Upper lobe of left lung (tissue), 6 donors: Measurements from ENCODE around the gene COL23A1. TPM values are rescaled to one million over a fixed set of nuclear protein-coding genes. Genes with fewer than 3 reads are reported as not detected.

Experiments used
- ATAC-seq, 2 donors: fragments of 200-7000 bp; cut with Tn5 transposase; one replicate each; pipeline ENCODE4 v1.9.1; 2022; ENCODE audit warnings: mild to moderate bottlenecking in 2 of 2, moderate library complexity in 2 of 2; ENCODE audit not compliant: low FRiP score in 2 of 2
- DNase-seq, 2 donors: peaks; one replicate each; pipeline ENCODE4 v3.0.0-alpha.2; 2019 to 2020
- H3K27ac ChIP-seq, 4 donors: fragments of 200-600 bp; sonication (generic); one replicate each; pipeline ENCODE4 v1.5.1; 2016 to 2019
- H3K27me3 ChIP-seq, 4 donors: fragments of 200-600 bp; sonication (generic); one replicate each; pipeline ENCODE4 v1.5.1; 2017 to 2019
- H3K36me3 ChIP-seq, 4 donors: fragments of 200-600 bp; sonication (generic); one replicate each; pipeline ENCODE4 v1.5.1; 2016 to 2019
- H3K4me1 ChIP-seq, 4 donors: fragments of 200-600 bp; sonication (generic); one replicate each; pipeline ENCODE4 v1.5.1; 2018 to 2019
- H3K4me3 ChIP-seq, 4 donors: fragments of 200-600 bp; sonication (generic); one replicate each; pipeline ENCODE4 v1.5.1; 2017 to 2019; ENCODE audit warnings: mild to moderate bottlenecking in 2 of 4, moderate library complexity in 1 of 4
- H3K9me3 ChIP-seq, 4 donors: fragments of 200-600 bp; sonication (generic); one replicate each; pipeline ENCODE4 v1.5.1; 2018 to 2019
- EP300 ChIP-seq, 4 donors: sonication (generic); formaldehyde crosslinking; IDR thresholded peaks; one replicate each; pipeline ENCODE4 v1.5.1; 2017; ENCODE audit warnings: antibody characterized with exemption in 4 of 4, control low read depth in 2 of 4
- POLR2A ChIP-seq, 4 donors: fragments of 450-650 bp; IDR thresholded peaks; one replicate each; pipeline ENCODE4 v1.5.1; 2016 to 2017; ENCODE audit warnings: antibody characterized with exemption in 4 of 4, mild to moderate bottlenecking in 2 of 4
- POLR2AphosphoS5 ChIP-seq, 2 donors: sonication (generic); formaldehyde crosslinking; IDR thresholded peaks; one replicate each; pipeline ENCODE4 v1.5.1; 2017; ENCODE audit warnings: antibody characterized with exemption in 2 of 2
- WGBS, 2 donors: methylation state at CpG; one replicate each; pipeline ENCODE4 v1.1.5; 2017 to 2018; 5-methylcytosine and 5-hydroxymethylcytosine counted together
- total RNA-seq, 6 donors: library from RNA; depleted of rRNA in 4 of 6; stranded (reverse); fragments of >200 nt in 4 of 6; gene quantifications; one replicate each; pipeline versions ENCODE4 v1.1.0 to v1.2.1, GENCODE V29; 2016 to 2021
- TF ChIP-seq, protein P1 (sequence below), 6 experiments: fragments of 450-650 bp in 4 of 6; fragments of 200-600 bp in 2 of 6; sonication (generic) in 2 of 6; IDR thresholded peaks; one replicate each; pipeline ENCODE4 v1.5.1; 2016 to 2019; ENCODE audit warnings: antibody characterized with exemption in 6 of 6
- donor health status: DM: no; HTN: no; CAD: no; lungs with moderate emphysema.
- donor health status: DM: no; HTN: yes; CAD: no; lungs with severe emphysema.

COL23A1 gene
- total RNA-seq, 6 donors from 2014 or later = 0.61 to 3.1 (median 1.5) TPM

DNA sequence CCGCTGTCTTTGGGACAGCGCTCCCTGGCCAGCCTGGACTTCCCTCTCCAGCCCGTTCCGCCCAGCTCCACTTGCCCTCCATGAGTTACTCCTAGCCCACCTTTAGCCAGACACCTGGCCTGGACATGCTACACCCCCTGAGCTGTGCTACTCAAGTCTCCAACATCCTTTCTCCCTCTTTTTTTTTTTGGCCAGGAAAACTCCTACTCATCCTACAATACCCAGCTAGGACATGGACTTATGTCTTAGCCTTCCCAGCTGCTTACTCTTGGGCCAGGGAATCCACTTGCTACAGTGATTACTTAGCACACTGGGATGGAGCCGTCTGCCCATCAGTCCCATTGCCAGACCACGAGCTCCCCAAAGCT, 264.9 kb downstream of the COL23A1 start:
- Histone ChIP-seq H3K27ac (peak overlapping the region in 2 of 4 donors; percentile 4 to 25), H3K9me3 (no peaks in the 10 kb centered on the region), H3K4me1 (peaks cover 0 to 13% (median 10%) of the 10 kb centered on the region in 4 donors), H3K27me3 (no peaks in the 10 kb centered on the region), H3K4me3 (no peak overlapping the region), H3K36me3 (no peaks in the 10 kb centered on the region)
- ATAC-seq (no peak), DNase-seq (no peak)
- 83 to 89% methylated on average over 6 of the region's 6 CpGs for WGBS, 2 donors
- no peak for TF ChIP-seq EP300 (IDR thresholded peaks at IDR 0.05)
- no peak for TF ChIP-seq POLR2AphosphoS5 (IDR thresholded peaks at IDR 0.05)
- TF ChIP-seq, protein P1, sequence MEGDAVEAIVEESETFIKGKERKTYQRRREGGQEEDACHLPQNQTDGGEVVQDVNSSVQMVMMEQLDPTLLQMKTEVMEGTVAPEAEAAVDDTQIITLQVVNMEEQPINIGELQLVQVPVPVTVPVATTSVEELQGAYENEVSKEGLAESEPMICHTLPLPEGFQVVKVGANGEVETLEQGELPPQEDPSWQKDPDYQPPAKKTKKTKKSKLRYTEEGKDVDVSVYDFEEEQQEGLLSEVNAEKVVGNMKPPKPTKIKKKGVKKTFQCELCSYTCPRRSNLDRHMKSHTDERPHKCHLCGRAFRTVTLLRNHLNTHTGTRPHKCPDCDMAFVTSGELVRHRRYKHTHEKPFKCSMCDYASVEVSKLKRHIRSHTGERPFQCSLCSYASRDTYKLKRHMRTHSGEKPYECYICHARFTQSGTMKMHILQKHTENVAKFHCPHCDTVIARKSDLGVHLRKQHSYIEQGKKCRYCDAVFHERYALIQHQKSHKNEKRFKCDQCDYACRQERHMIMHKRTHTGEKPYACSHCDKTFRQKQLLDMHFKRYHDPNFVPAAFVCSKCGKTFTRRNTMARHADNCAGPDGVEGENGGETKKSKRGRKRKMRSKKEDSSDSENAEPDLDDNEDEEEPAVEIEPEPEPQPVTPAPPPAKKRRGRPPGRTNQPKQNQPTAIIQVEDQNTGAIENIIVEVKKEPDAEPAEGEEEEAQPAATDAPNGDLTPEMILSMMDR (IDR thresholded peaks at IDR 0.05) = no peak
- no peak for TF ChIP-seq POLR2A (IDR thresholded peaks at IDR 0.05)

DNA sequence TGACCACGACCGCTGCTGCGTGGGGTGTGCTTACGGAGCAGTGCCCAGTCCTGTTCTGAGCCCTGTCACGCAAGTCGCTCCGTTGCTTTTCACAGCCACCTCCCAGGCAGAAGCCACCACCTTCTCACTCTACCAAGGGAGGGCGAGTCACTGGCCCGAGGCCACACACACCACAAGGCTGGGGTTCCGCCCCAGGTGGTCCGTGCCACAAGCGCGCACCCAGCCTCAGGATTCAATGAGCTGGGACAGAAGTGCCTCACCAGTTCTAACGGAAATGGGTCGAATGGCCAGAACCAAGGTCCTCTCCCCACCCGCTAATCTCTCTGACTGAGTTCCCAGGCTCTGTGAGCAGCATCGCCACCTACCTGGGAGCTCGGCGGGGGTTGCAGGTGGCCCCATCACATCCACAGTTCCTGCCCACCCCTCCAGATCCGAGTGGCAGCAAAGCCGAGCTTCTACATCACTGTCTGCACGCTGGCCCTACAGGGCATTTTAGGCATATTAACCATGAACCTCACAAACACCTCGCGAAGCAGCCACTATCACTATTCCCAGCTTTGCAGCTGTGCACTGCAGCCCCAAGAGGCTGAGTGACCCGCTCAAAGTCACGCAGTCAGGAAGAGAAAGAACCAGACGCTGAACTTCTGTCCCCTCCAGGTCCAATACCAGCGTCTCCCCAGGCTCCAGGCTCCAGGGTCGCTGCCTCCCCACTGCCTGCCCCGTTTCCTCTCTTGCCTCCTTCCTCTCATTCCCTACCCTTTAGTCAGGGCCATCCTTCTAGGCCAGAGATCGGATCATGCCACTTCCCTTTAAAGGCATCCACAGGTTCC, 265.5 kb downstream of the COL23A1 start:
- Histone ChIP-seq H3K4me1 (peaks cover 0 to 13% (median 8%) of the 10 kb centered on the region in 4 donors), H3K9me3 (no peaks in the 10 kb centered on the region), H3K36me3 (no peaks in the 10 kb centered on the region), H3K27ac (no peak overlapping the region), H3K4me3 (no peak overlapping the region), H3K27me3 (no peaks in the 10 kb centered on the region)
- ATAC-seq (no peak), DNase-seq (no peak)
- TF ChIP-seq POLR2A (IDR thresholded peaks at IDR 0.05) (no peak), EP300 (IDR thresholded peaks at IDR 0.05) (no peak), POLR2AphosphoS5 (IDR thresholded peaks at IDR 0.05) (no peak)
- TF ChIP-seq, protein P1 (IDR thresholded peaks at IDR 0.05) = no peak
- 66 to 78% methylated on average over 23 to 31 of the region's 31 CpGs for WGBS, 2 donors

DNA sequence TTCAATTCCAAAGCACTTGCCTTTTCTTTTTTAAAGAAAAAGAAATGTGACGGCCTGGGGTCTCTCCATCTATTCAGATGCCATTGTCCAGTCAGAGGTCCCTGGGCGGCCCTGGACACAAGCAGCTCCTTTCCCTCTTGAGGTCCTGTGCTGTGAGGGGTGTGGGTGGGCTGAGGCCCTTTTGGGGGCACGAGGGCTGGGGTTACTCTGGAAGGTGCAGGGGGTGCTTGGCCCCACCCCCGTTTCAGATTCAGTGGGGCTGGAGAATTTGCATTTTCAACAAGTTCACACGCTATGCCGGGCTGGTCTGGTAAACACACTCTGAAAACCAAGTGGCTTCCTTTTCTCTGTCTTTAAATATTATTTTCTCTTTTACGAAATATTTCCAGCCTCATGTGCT, 266.2 kb downstream of the COL23A1 start:
- no peaks in the 10 kb centered on the region for H3K9me3 ChIP-seq
- peaks cover 0 to 13% (median 6%) of the 10 kb centered on the region in 4 donors for H3K4me1 ChIP-seq
- H3K36me3 ChIP-seq = no peaks in the 10 kb centered on the region
- no peak for ATAC-seq
- no peak overlapping the region for H3K4me3 ChIP-seq
- no peak overlapping the region for H3K27ac ChIP-seq
- TF ChIP-seq EP300 (IDR thresholded peaks at IDR 0.05) (no peak), POLR2AphosphoS5 (IDR thresholded peaks at IDR 0.05) (no peak), POLR2A (IDR thresholded peaks at IDR 0.05) (no peak)
- TF ChIP-seq, protein P1 (IDR thresholded peaks at IDR 0.05) = no peak
- WGBS, 2 donors = 62 to 74% methylated on average over 6 to 7 of the region's 7 CpGs
- H3K27me3 ChIP-seq = no peaks in the 10 kb centered on the region
- DNase-seq = no peak

DNA sequence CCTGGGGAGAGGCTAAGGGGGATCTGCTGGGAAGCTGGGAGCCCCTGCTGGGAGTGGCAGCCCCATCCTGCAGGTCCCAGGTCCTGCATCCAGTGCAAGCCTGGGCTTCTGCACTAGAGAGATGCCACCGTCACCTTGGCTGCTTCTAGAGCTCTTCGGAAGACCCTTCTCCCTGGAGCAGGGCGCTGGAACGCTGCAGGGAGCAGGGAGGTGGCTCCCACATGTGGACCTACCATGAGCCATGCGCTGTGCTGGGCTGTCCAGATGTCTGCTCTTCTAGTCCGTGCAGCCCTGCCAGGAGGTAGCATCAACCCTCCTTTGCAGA, 266.7 kb downstream of the COL23A1 start:
- Histone ChIP-seq H3K27me3 (no peaks in the 10 kb centered on the region), H3K4me1 (peaks cover 0 to 13% (median 6%) of the 10 kb centered on the region in 4 donors), H3K27ac (no peak overlapping the region), H3K36me3 (no peaks in the 10 kb centered on the region), H3K9me3 (no peaks in the 10 kb centered on the region), H3K4me3 (no peak overlapping the region)
- no peak for DNase-seq
- TF ChIP-seq POLR2A (IDR thresholded peaks at IDR 0.05) (no peak), POLR2AphosphoS5 (IDR thresholded peaks at IDR 0.05) (no peak), EP300 (IDR thresholded peaks at IDR 0.05) (no peak)
- TF ChIP-seq, protein P1 (IDR thresholded peaks at IDR 0.05) = no peak
- 83% methylated on average over 6 of the region's 6 CpGs; no CpG with 5 or more reads in 1 of the 2 donors for WGBS, 2 donors
- ATAC-seq = no peak
